Endothelial cell of umbilical vein (primary cell): ENCODE measurements around the gene PHAF1. TPM values are rescaled to one million over a fixed set of nuclear protein-coding genes. Genes with fewer than 3 reads are reported as not detected.

Experiments
- BruUV-seq: library from RNA; stranded (reverse); fragments of 400-500 nt; replicated peaks from 2 replicates; lab custom pipeline; 2021; lab: Mats Ljungman, UMichigan
- CTCF ChIA-PET: fragments of 300-600, 350-600 bp; sonication (Branson Sonifier 250); formaldehyde crosslinking; loops from one replicate; lab custom pipeline; 2021; ENCODE audit warnings: antibody characterized with exemption, inconsistent platforms; lab: Charles Lee
- POLR2A ChIA-PET: fragments of 300-600, 350-600 bp; sonication (Branson Sonifier 250); formaldehyde crosslinking; loops from one replicate; lab custom pipeline; 2021; ENCODE audit warnings: antibody characterized with exemption, inconsistent platforms; lab: Charles Lee
- DNase-seq: peaks from one replicate; pipeline ENCODE4 v3.0.0-alpha.2; 2011; ENCODE audit warnings: low read depth, low spot score
- FAIRE-seq: peaks from 2 replicates; lab custom pipeline; 2011; peaks lifted over from hg19 to GRCh38; lab: Jason Lieb, UNC
- H2AFZ ChIP-seq: 2 replicates; pipeline ENCODE4 v1.6.0; 2012; ENCODE audit warnings: low read depth, low read length, control low read depth, inconsistent platforms
- H3K27ac ChIP-seq: 2 replicates; pipeline ENCODE4 v1.5.1; 2011; ENCODE audit warnings: low read depth, mild to moderate bottlenecking, control low read depth, low read length, moderate library complexity; ENCODE audit not compliant: insufficient read depth
- H3K27me3 ChIP-seq, 2 experiments: 2 replicates each; pipeline versions ENCODE4 v1.6.0 to v1.6.1; 2011; ENCODE audit warnings: low read length in 2 of 2, mixed read lengths in 1 of 2; ENCODE audit not compliant: control insufficient read depth in 2 of 2, insufficient read depth in 2 of 2
- H3K36me3 ChIP-seq, 2 experiments: 2 replicates in 1 of 2; 3 replicates in 1 of 2; pipeline ENCODE4 v1.5.1; 2011; ENCODE audit warnings: low read length in 2 of 2, mild to moderate bottlenecking in 1 of 2, moderate library complexity in 1 of 2; ENCODE audit not compliant: control insufficient read depth in 2 of 2, insufficient read depth in 2 of 2; ENCODE audit errors: extremely low read depth in 1 of 2
- H3K4me1 ChIP-seq: 3 replicates; pipeline ENCODE4 v1.5.1; 2011; ENCODE audit warnings: mild to moderate bottlenecking, low read length; ENCODE audit not compliant: control insufficient read depth, insufficient read depth; ENCODE audit errors: extremely low read depth
- H3K4me2 ChIP-seq: 2 replicates; pipeline ENCODE4 v1.6.1; 2011; ENCODE audit warnings: low read length, control low read depth, mixed read lengths; ENCODE audit not compliant: insufficient read depth
- H3K4me3 ChIP-seq, 3 experiments: fragments of 200-600 bp in 1 of 3; sonication (generic), shearing (Covaris generic) in 1 of 3; replicated peaks in 1 of 3; 2 replicates each; pipeline ENCODE4 v1.5.1; 2011 to 2016; ENCODE audit warnings: control low read depth in 3 of 3, low read length in 3 of 3, mild to moderate bottlenecking in 2 of 3, inconsistent platforms in 1 of 3, low read depth in 1 of 3, moderate library complexity in 1 of 3; ENCODE audit not compliant: insufficient read depth in 1 of 3
- H3K79me2 ChIP-seq: 2 replicates; pipeline ENCODE4 v1.6.0; 2012; ENCODE audit warnings: low read length, inconsistent platforms; ENCODE audit not compliant: control insufficient read depth, insufficient read depth
- H3K9ac ChIP-seq: replicated peaks from 2 replicates; pipeline ENCODE3; 2011; ENCODE audit warnings: low read length, control low read depth; ENCODE audit not compliant: insufficient read depth; ENCODE audit errors: extremely low read depth
- H3K9me1 ChIP-seq: replicated peaks from 3 replicates; pipeline ENCODE4 v1.6.0; 2011; ENCODE audit warnings: mild to moderate bottlenecking, low read length; ENCODE audit not compliant: control insufficient read depth, insufficient read depth; ENCODE audit errors: extremely low read depth
- H3K9me3 ChIP-seq: replicated peaks from 2 replicates; pipeline ENCODE4 v1.5.1; 2012; ENCODE audit warnings: low read length, inconsistent platforms; ENCODE audit not compliant: control insufficient read depth, insufficient read depth
- H4K20me1 ChIP-seq: replicated peaks from 2 replicates; pipeline ENCODE3; 2011; ENCODE audit warnings: mild to moderate bottlenecking, low read length; ENCODE audit not compliant: control insufficient read depth, insufficient read depth; ENCODE audit errors: extremely low read depth
- CTCF ChIP-seq, 2 donors: IDR thresholded peaks; 1 replicate in 1 of 2; 2 replicates in 1 of 2; pipeline ENCODE4 v1.5.1; 2011; ENCODE audit warnings: low read length in 2 of 2, mild to moderate bottlenecking in 2 of 2, moderate library complexity in 2 of 2, control low read depth in 1 of 2, inconsistent platforms in 1 of 2, low read depth in 1 of 2; ENCODE audit not compliant: insufficient read depth in 1 of 2; ENCODE audit errors: extremely low read depth in 1 of 2
- MYC ChIP-seq: IDR thresholded peaks from one replicate; pipeline ENCODE4 v1.6.1; 2011; ENCODE audit warnings: mild to moderate bottlenecking, low read depth, low read length
- POLR2A ChIP-seq: IDR thresholded peaks from 2 replicates; pipeline ENCODE4 v1.6.1; 2012; ENCODE audit warnings: low read depth, mild to moderate bottlenecking, control low read depth, low read length
- POLR2AphosphoS5 ChIP-seq: IDR thresholded peaks from 2 replicates; pipeline ENCODE4 v1.6.1; 2012; ENCODE audit warnings: low read depth, mild to moderate bottlenecking, control low read depth, low read length, moderate library complexity; ENCODE audit not compliant: insufficient read depth
- dilution Hi-C: fragments of 300-500 bp; cut with MboI; formaldehyde crosslinking; loops from one replicate; pipeline ENCODE4 v1.15.0; 2019; ENCODE audit warnings: low sequenced_read_pairs; ENCODE audit not compliant: extremely low pct_ligation_motif_present
- intact Hi-C: fragments of 100-400 bp; cut with micrococcal nuclease; formaldehyde crosslinking; loops from one replicate; pipeline ENCODE4 v1.10.0; 2022
- polyA plus RNA-seq, 4 experiments: library from polyadenylated mRNA; depleted of rRNA in 3 of 4; stranded (reverse) in 3 of 4; unstranded in 1 of 4; fragments of >200 nt; gene quantifications; 2 replicates each; pipeline versions ENCODE4 v1.2.1 to v1.2.3, GENCODE V29; 2011 to 2012; ENCODE audit warnings: missing spikeins in 1 of 4
- total RNA-seq: library from RNA; stranded (reverse); gene quantifications from 2 replicates; pipeline ENCODE4 v1.2.3, GENCODE V29; 2021

The PHAF1 gene
- total and polyA plus RNA-seq, 2 donors (not counting 3 experiments of a cell fraction or from before 2014, with no cell fraction given), result 18.5 to 21.9 TPM

GRCh38 chr16:67191995-67192681 lies 82.4 kb downstream of the PHAF1 start, which contains the start of gene E2F4:
Gene E2F4 (plus strand): TSS chr16:67192155. CDS start chr16:67192228, 73 bp downstream.
- Histone ChIP-seq H3K4me3 (peak within 1 kb of the TSS; percentile 54 to 83 (median 57)), H3K9me3 (no peaks in the 10 kb centered on the region), H3K36me3 (peaks cover 14 to 27% of the 10 kb centered on the region in 2 experiments), H3K9me1 (no peaks in the 10 kb centered on the region), H3K9ac (peak within 1 kb of the TSS; percentile 91), H3K27me3 (no peaks in the 10 kb centered on the region), H2AFZ (peak within 1 kb of the TSS; percentile 19), H3K4me1 (peaks cover 36% of the 10 kb centered on the region), H3K4me2 (peak within 1 kb of the TSS; percentile 69), H3K79me2 (peaks cover 46% of the 10 kb centered on the region), H3K27ac (peak within 1 kb of the TSS; percentile 88), H4K20me1 (no peaks in the 10 kb centered on the region)
- peak; percentile 95 for FAIRE-seq
- ChIA-PET POLR2A (interaction anchor here (1.0 kb wide), 1 partner anchor 52 kb away, joined by 3 read pairs; no protein-coding TSS in a partner anchor), CTCF (interaction anchor here (1.1 to 1.5 kb wide), 4 partner anchors 10 to 208 kb away, joined by 3 to 6 read pairs (median 4); no protein-coding TSS in a partner anchor)
- peak; percentile 93 for TF ChIP-seq POLR2AphosphoS5
- peak; percentile 93 for TF ChIP-seq POLR2A
- no peak for TF ChIP-seq CTCF (IDR thresholded peaks at IDR 0.05; ENCODE audit: extremely low read depth in 1 of 2, insufficient read depth in 1 of 2, low read depth in 1 of 2, low read length in 2 of 2)
- TF ChIP-seq MYC, result peak; percentile 22
- BruUV-seq, result TSS peak; percentile 36
- dilution Hi-C loops (no loop called here), intact Hi-C loops (loop anchor here (1.0 to 10.0 kb wide), 3 partner anchors 8 to 203 kb away; partner anchors contain the start of genes TMEM208 and TPPP3)
- DNase-seq, result peak; percentile 88
